HG03025 (cell line): ENCODE data around the gene PPP1R2.

Experiments
- ATAC-seq: cut with Tn5 transposase; IDR thresholded peaks from one replicate; pipeline ENCODE4 v1.9.1; 2021; ENCODE audit warnings: mild to moderate bottlenecking, moderate library complexity; ENCODE audit not compliant: unreplicated experiment, low FRiP score

The PPP1R2 gene

GRCh38 chr3:195568630-195569029 is 25.5 kb upstream of the PPP1R2 start:
- no peak for ATAC-seq

GRCh38 chr3:195566797-195567196 is 23.7 kb upstream of the PPP1R2 start:
- no peak for ATAC-seq

DNA sequence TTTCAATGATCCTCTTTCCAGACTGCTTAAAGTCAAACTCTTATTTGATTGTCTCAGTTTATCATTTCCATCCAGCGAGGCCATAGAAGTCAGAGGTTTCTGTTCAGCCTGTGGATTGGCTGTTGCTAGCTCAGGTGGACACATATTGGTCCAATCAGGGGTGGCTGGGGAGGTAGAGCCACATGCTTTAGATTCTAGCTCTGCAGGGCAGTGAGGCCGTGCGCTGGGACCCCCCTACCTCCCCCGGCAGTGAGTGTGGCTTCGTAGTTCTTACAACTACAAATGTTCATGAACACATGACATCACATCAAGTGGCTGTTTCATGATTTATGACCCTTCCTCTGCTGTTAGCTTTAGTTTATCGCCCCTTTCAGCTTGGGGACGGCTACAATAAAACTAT is 22.6 kb upstream of the PPP1R2 start:
- ATAC-seq = no peak

DNA sequence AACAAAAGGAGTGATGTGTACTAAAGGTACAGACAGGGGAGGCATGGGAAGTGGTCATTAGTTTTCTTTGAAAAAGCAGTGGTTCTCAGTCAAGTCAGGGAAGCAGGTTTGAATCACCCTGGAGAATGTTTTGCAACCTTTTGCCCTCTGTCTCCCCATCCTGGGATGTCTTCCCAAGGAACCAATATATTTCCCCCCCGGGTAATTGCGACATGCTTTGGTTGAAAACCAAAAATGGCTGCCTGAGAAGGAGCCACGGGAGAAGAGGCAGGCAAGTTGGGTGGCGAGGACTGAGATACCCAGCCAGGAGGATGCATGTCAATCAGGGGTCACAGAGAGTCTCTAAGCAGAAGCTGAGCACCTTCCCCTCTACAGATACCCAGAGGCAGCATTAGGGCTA is 20.2 kb upstream of the PPP1R2 start:
- ATAC-seq = no peak

DNA sequence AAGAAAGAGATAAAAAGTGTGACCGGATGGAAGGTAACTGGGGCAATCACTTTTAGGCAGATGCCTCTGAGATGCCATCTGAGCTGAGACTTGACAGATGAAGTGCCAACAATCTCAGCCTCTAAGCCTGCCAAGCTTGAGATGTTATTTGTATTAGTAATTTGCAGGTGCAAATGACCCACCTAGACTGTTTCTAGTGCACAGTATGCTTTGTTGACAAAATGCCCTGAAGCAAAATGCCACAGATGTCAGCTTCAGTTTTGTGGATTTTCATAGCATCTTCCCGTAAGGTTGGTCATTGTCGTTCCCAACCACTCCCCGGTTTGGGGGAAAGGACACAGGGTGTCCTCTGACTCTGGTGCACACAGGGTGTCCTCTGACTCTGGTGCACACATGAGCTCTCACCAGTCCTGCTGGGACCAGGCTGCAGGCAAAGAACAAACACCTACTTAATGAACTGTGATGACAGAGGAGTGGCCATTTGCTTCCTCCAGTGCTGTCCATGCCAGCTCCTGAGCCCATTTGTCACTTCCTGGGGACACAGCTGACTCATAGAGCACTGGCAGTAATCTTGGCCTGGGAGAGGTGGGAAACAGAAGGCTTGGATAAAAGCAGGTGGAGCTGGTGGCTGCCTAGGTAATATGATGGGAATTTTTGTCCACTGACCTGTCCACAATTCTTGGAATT is 16.7 kb upstream of the PPP1R2 start:
- no peak for ATAC-seq

- no peak for ATAC-seq
Measured at GRCh38 chr3:195558602-195559001, 15.5 kb upstream of the PPP1R2 start.

DNA sequence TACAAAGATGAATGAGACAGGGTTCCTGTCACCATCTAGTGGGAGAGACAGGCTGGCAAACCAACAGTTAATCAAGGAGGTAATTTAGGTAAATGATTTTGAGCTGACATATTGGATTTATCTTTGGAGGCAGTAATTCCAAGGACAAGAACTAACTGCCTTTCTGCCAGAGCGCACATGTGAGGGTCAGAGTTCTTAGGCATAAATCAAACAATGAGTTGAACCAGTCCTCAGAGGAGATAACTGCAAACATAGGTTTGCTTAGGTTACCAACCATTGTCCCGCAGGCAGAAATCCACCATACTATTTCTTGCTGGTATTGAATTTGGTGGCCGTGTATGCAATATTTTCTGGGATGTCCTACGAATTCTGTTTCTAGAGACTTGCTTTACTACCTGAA is 14.2 kb upstream of the PPP1R2 start:
- no peak for ATAC-seq

- no peak for ATAC-seq
Measured at GRCh38 chr3:195556390-195556789, 13.3 kb upstream of the PPP1R2 start.

GRCh38 chr3:195555110-195555509 is 12.0 kb upstream of the PPP1R2 start:
- ATAC-seq = no peak

DNA sequence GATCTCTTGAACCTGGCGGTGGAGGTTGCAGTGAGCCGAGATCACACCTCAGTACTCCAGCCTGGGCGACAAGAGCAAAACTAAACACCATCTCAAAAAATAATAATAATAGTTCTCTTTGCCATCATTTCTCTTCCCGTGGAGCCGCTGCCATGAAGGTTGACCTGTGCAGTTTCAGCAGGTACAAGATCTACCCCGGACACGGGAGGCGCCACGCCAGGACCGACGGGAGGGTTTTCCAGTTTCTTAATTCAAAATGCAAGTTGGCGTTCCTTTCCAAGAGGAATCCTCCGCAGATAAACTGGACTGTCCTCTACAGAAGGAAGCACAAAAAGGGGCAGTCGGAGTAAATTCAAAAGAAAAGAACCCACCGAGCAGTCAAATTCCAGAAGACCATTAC is 11.3 kb upstream of the PPP1R2 start:
- ATAC-seq = no peak

- ATAC-seq = no peak
Measured at GRCh38 chr3:195553268-195553667, 10.1 kb upstream of the PPP1R2 start.

GRCh38 chr3:195551381-195551978 is 8.4 kb upstream of the PPP1R2 start:
- no peak for ATAC-seq

GRCh38 chr3:195550723-195551122 is 7.6 kb upstream of the PPP1R2 start:
- ATAC-seq = no peak

DNA sequence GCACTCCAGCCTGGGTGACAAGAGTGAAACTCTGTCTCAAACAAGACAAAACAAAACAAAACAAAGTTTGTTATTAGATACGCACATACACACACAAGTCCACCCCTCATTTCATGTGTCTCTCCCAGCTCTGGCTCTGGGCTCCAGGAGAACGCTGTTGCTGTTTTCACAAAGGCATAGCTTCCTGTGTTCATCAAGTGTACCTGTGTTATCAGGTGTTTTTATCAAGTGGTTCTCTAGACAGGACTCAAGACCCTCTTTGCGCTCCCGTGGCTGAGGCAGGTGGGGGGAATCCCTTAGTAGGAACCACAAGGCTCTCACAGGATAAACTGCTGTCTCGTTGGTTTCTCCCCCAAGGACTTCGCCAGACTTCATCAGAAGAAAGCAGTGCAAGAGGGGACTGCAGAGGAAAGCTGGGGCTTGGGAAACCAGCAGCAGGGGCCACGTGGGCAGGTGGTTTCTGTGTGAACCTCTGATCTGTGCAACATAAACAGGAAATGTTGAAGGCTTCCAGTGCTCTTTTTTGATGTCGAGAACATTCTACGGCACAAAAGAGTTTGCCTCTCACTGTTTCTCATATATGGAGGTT is 6.9 kb upstream of the PPP1R2 start:
- no peak for ATAC-seq

DNA sequence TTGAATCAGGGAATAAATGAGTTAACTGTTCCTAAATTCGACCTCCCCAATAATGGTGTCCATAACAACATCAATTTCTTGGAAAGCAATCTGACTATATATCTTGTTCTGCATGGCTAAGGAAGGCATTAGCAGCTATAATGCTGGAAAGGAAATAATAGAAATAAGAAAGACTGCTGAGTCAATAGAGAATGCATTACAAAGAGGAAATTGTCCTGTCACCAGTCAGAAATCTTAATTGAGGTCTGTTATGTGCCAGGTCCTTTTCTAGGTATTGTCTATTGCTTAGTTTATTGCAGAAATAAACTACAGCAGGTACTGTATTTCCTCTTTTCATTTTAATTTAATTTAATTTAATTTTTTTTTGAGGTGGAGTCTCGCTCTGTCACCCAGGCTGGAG is 5.9 kb upstream of the PPP1R2 start:
- no peak for ATAC-seq

GRCh38 chr3:195548501-195548900 is 5.4 kb upstream of the PPP1R2 start:
- no peak for ATAC-seq

DNA sequence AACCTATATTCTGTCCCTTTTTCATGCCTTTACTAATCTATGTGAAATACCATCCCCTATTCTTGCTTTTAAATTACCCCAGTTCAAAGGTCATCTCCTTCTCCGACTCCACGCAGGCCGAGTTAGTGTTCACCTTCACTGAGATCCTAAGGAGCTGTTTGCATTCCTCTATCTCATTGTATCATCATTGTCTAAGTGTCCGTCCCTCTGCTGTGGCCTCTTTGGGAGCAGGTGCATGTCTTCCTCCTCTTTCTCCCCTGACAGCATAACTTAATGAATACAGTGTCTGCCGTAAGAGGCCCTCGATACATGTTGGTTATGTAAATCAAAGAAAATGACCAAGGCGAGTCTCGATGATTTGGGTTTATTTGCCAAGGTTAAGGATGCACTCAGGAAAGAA is 4.9 kb upstream of the PPP1R2 start:
- no peak for ATAC-seq

DNA sequence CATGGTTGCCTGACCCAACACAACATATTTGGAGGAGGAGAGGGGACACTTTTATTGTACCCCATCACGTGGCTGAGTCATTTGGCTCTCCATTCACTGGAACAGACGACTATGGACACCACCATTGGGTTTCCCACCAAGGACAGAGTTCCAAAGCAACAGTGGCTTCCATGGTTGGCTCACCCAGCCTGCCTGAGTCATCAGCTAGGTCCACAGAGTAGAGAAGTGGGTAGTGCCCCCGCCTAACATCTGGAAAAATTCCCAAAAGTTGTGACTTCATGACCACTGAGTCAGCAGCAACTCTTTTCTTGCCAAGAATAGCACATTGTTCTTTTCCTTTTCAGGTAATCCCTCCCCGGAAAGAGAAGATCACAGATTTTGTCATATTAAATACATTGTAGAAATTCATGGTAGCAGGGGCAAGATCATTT is 3.0 kb upstream of the PPP1R2 start:
- ATAC-seq = no peak

DNA sequence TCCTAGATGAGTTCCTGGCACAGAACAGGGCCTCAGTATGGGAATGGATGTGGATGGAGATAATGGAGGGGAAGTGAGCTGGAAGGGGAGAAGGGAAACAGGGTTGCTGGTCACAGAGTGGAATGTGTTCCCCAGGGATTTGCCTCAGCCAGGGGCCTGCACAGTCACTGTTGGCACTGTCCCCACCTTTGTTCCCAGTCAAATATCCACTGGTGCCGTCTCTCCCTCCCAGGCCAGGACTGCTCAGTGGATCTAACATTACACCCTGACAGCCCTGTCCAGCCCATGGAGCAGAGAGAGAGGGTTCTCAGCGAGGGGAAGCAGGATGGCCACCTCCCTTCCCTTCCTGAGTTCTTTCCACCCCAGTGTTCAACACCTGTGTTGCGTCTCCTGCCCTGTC is 1.5 kb upstream of the PPP1R2 start:
- no peak for ATAC-seq

GRCh38 chr3:195544230-195544536 is 1.1 kb upstream of the PPP1R2 start:
- ATAC-seq = no peak

- no peak for ATAC-seq
Measured at GRCh38 chr3:195543500-195544229, 540 bp upstream of the PPP1R2 start.

DNA sequence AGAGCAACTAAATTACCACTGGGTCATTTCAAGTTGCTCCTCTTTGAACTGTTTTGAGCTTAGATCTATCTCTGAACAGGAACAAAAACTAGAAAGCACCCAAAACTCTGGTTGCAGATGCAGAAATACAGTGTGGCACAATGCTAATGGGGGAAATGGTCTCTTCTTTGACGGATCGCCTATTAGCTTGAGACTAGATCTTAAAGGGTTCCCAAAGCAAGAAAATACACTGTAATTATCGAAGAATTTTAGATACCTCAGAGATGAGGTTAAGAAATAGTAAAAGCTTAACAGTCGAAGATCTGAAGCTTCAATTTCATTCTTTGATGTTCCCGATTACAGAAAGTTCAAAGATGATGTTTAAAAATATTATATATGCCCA is 818 bp downstream of the PPP1R2 start:
- no peak for ATAC-seq
